Measurements from ENCODE around the gene BCAS3. TPM values are rescaled to one million over a fixed set of nuclear protein-coding genes. Genes with fewer than 3 reads are reported as not detected.

Gene BCAS3
- total and polyA plus RNA-seq, 9 donors: 9.4 to 37.0 (median 21.6) TPM

GRCh38 chr17:61205401-61205800 is 527.8 kb downstream of the BCAS3 start:
- WGBS, 3 donors: 57 to 75% (median 71%) methylated on average over 3 of the region's 3 CpGs
- H3K36me3 ChIP-seq: no peaks in the 10 kb centered on the region
- H3K9me3 ChIP-seq: no peaks in the 10 kb centered on the region
- H3K27ac ChIP-seq: no peak overlapping the region
- H3K27me3 ChIP-seq: no peaks in the 10 kb centered on the region
- TF ChIP-seq POLR2A (IDR thresholded peaks at IDR 0.05) (no peak), EP300 (IDR thresholded peaks at IDR 0.05) (no peak), CTCF (IDR thresholded peaks at IDR 0.05) (no peak)
- H3K4me3 ChIP-seq: no peak overlapping the region
- H3K4me1 ChIP-seq (ENCODE audit: insufficient read depth): peaks cover 19% of the 10 kb centered on the region
- intact Hi-C loops (cut with DNase I): no loop called here
- DNase-seq: peak in 1 of 5 donors; percentile 11

GRCh38 chr17:61205931-61206330 is 528.3 kb downstream of the BCAS3 start:
- Histone ChIP-seq H3K27me3 (no peaks in the 10 kb centered on the region), H3K36me3 (no peaks in the 10 kb centered on the region), H3K4me1 (ENCODE audit: insufficient read depth) (peaks cover 19% of the 10 kb centered on the region), H3K27ac (no peak overlapping the region), H3K9me3 (no peaks in the 10 kb centered on the region), H3K4me3 (no peak overlapping the region)
- intact Hi-C loops (cut with DNase I): no loop called here
- DNase-seq: no peak
- no peak for TF ChIP-seq EP300 (IDR thresholded peaks at IDR 0.05)
- TF ChIP-seq CTCF (IDR thresholded peaks at IDR 0.05): no peak
- no peak for TF ChIP-seq POLR2A (IDR thresholded peaks at IDR 0.05)
- 89 to 93% (median 92%) methylated on average over 4 of the region's 4 CpGs for WGBS, 3 donors

GRCh38 chr17:61206922-61207321 is 529.3 kb downstream of the BCAS3 start:
- intact Hi-C loops (cut with DNase I): no loop called here
- peaks cover 19% of the 10 kb centered on the region for H3K4me1 ChIP-seq (ENCODE audit: insufficient read depth)

DNA sequence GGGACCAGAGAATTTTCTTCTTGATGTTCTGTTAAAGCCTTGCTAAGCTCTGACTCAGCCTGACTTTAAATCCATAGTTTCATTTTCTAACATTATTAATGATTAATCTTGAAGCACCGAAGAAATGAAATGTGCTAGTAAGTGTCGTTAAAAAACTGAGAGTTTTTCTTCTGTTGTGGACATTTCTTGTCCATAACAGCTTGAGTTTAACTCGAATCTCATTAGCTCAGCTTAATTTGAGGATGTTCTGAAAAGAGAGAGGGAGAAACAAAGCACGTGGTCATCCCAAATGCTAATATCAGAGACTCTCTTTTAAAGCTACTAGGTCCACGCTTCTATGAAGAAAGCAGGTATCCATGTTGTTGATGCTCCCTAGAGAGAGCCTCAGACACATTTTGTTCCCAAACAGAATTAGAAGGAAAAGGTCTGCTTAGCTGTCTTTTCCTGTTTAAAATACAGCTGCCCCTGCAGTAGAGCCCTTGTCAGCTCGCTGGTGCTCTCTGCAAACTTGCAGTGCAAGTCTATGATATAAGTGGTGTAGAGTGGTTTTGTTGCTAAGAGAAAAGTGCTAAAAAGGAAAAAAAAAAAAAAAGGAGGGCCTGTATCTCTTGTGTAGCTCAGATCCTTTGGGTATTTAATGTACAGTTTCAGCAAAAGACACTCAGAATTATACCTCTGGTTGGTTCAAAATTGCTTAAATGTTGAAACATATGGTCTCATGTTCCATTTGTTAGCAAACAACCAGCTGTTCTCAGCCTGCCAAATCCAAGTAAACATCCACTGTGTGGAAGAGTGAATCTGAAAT is 530.9 kb downstream of the BCAS3 start:
- H3K27me3 ChIP-seq: no peaks in the 10 kb centered on the region

More at GRCh38 chr17:61206922-61207321, 529.3 kb downstream of the BCAS3 start:
- Histone ChIP-seq H3K4me3 (no peak overlapping the region), H3K27ac (no peak overlapping the region), H3K27me3 (no peaks in the 10 kb centered on the region), H3K36me3 (no peaks in the 10 kb centered on the region), H3K9me3 (no peaks in the 10 kb centered on the region)
- no peak for DNase-seq
- TF ChIP-seq CTCF (IDR thresholded peaks at IDR 0.05) (no peak), EP300 (IDR thresholded peaks at IDR 0.05) (no peak), POLR2A (IDR thresholded peaks at IDR 0.05) (no peak)
- 83 to 89% (median 84%) methylated on average over 5 of the region's 5 CpGs for WGBS, 3 donors

More for the DNA sequence above, 530.9 kb downstream of the BCAS3 start:
- intact Hi-C loops (cut with DNase I): no loop called here
- Histone ChIP-seq H3K36me3 (no peaks in the 10 kb centered on the region), H3K9me3 (no peaks in the 10 kb centered on the region), H3K4me1 (ENCODE audit: insufficient read depth) (peaks cover 19% of the 10 kb centered on the region), H3K4me3 (no peak overlapping the region), H3K27ac (peak overlapping the region in 1 of 2 donors; percentile 67)
- peak in 1 of 5 donors; percentile 10 for DNase-seq
- TF ChIP-seq EP300 (IDR thresholded peaks at IDR 0.05): no peak
- no peak for TF ChIP-seq CTCF (IDR thresholded peaks at IDR 0.05)
- no peak for TF ChIP-seq POLR2A (IDR thresholded peaks at IDR 0.05)
- WGBS, 3 donors: 3 to 9% (median 6%) methylated on average over 6 of the region's 6 CpGs

All from ovary (tissue), 9 donors.